Upper lobe of right lung (tissue), 1 donor: ENCODE measurements around the gene INAFM2. TPM values are rescaled to one million over a fixed set of nuclear protein-coding genes. Genes with fewer than 3 reads are reported as not detected.

ENCODE experiments used
- ATAC-seq: fragments of 200-7000 bp; cut with Tn5 transposase; one replicate; pipeline ENCODE4 v1.9.1; 2020; ENCODE audit warnings: mild to moderate bottlenecking, moderate library complexity
- DNase-seq: peaks from one replicate; pipeline ENCODE4 v3.0.0-alpha.2; 2020
- H3K27ac ChIP-seq: fragments of 200-600 bp; one replicate; pipeline ENCODE4 v1.8.0; 2022
- H3K27me3 ChIP-seq: fragments of 200-600 bp; one replicate; pipeline ENCODE4 v1.8.0; 2022; ENCODE audit warnings: mild to moderate bottlenecking
- H3K36me3 ChIP-seq: fragments of 200-600 bp; one replicate; pipeline ENCODE4 v1.8.0; 2022
- H3K4me1 ChIP-seq: fragments of 200-600 bp; one replicate; pipeline ENCODE4 v1.8.0; 2022
- H3K4me3 ChIP-seq: fragments of 200-600 bp; one replicate; pipeline ENCODE4 v1.8.0; 2022; ENCODE audit warnings: mild to moderate bottlenecking
- H3K9me3 ChIP-seq: fragments of 200-600 bp; one replicate; pipeline ENCODE4 v1.8.0; 2022
- CTCF ChIP-seq: fragments of 200-600 bp; IDR thresholded peaks from one replicate; pipeline ENCODE4 v1.8.0; 2022; ENCODE audit warnings: antibody characterized with exemption
- intact Hi-C: fragments of 100-400 bp; cut with DNase I; formaldehyde crosslinking; loops from one replicate; pipeline ENCODE4 v1.11.0; 2022
- total RNA-seq: library from RNA; stranded (reverse); fragmentation: NEBNext Ultra II Directional; extraction: Animal tissue kit (Norgen Biotek cat#: 25700); gene quantifications from one replicate; pipeline ENCODE4 v1.2.1, GENCODE V29; 2021
- donor health status: DM: no; HTN: yes; CAD: no; lungs with severe emphysema.

INAFM2 gene
- total RNA-seq, 1 donor from 2014 or later: 39.5 TPM

- no peaks in the 10 kb centered on the region for H3K36me3 ChIP-seq
- no peaks in the 10 kb centered on the region for H3K9me3 ChIP-seq
- ATAC-seq (no peak), DNase-seq (no peak)
- H3K4me1 ChIP-seq: peaks cover 39% of the 10 kb centered on the region
- H3K27ac ChIP-seq: no peak overlapping the region
- peaks cover 53% of the 10 kb centered on the region for H3K27me3 ChIP-seq
- intact Hi-C loops: no loop called here
- H3K4me3 ChIP-seq: peak overlapping the region; percentile 46
- no peak for TF ChIP-seq CTCF
Measured at GRCh38 chr15:40281801-40282146, 41.7 kb upstream of the INAFM2 start.

DNA sequence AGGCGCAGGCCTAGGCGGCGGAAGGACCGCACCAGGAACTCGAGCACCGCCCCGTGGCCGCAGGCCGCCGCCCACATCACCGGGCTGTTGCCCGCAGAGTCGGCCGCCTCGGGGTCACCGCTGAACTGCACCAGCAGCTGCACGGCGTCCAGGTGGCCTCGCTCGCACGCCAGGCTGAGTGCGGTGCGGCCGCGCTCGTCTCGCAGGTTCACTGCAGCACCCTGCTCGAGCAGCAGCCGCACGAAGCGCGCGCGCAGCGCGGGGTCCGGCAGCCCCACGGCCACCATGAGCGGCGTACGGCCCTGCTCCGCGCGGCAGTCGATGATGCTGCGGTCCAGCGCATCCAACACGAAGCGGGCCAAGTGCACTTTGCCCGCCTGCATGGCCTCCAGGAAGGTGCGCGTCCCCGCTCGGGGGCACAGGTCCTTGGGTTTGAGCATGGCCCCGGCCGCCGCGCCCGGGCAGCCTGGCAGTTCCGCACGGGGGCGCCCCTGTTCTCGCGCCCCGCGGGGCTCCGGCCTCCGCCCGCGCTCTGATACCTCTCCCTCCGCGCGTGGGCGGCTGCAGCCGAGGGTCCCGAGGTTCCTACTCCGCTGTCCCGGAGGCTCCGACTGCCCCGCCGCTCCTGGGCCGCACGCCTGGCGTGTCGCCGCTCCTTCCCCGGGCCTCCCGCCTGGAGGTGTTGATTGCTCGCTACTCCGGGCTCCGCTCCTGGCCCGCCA is 41.2 kb upstream of the INAFM2 start:
- no peaks in the 10 kb centered on the region for H3K36me3 ChIP-seq
- peaks cover 39% of the 10 kb centered on the region for H3K4me1 ChIP-seq
- intact Hi-C loops: no loop called here
- H3K27me3 ChIP-seq: peaks cover 53% of the 10 kb centered on the region
- no peak overlapping the region for H3K27ac ChIP-seq
- H3K9me3 ChIP-seq: no peaks in the 10 kb centered on the region
- DNase-seq: peak; percentile 77
- ATAC-seq: peak; percentile 55
- peak overlapping the region; percentile 46 for H3K4me3 ChIP-seq
- peak; percentile 50 for TF ChIP-seq CTCF

DNA sequence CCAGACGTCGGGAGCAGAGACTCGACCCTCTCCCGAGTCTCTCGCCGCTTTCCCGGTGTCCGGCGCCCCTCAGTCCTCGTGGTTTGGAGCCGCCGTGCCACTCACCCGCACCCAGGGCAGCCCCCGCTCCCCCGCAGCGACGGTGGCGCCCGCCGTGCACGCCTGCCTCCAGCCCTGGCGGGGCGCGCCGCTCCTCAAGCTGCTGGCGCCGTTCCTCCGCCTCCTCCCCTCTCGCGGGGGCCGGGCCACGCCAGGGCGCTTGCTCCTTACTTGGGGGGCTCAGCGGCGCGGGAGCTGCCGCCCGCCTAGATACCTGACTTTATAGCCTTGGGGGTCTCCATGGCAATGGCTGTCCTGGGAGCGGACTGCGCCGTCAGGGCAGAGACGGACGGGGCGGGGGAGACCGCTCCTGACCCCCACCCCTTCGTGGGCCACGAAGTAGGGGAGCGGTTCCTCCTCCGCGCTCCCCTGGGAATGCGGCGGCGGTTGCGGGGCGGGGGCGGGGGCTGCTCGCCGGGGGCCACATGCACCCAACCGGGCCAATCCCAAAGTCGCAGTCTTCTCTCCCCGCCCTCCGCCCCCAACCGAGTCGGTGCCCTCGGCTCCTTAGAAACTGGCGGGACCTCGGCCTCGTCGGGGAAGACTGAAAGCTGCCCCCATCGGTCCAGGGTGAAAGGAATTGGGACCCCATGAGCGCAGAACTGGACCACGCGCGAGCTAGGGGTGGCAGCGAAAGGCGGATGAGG is 40.5 kb upstream of the INAFM2 start, which contains the start of gene ANKRD63:
Gene ANKRD63 (minus strand): TSS at position 196 of the 746 bp plus-strand sequence. CDS start 478 bp downstream, outside the sequence.
- intact Hi-C loops: no loop called here
- H3K36me3 ChIP-seq: no peaks in the 10 kb centered on the region
- H3K27ac ChIP-seq: no peak within 1 kb of the TSS
- DNase-seq (no peak), ATAC-seq (peak; percentile 34)
- H3K9me3 ChIP-seq: no peaks in the 10 kb centered on the region
- peaks cover 53% of the 10 kb centered on the region for H3K27me3 ChIP-seq
- peaks cover 36% of the 10 kb centered on the region for H3K4me1 ChIP-seq
- no peak for TF ChIP-seq CTCF
- H3K4me3 ChIP-seq: peak within 1 kb of the TSS; percentile 46

- peaks cover 53% of the 10 kb centered on the region for H3K27me3 ChIP-seq
- intact Hi-C loops: no loop called here
- TF ChIP-seq CTCF: no peak
- no peaks in the 10 kb centered on the region for H3K36me3 ChIP-seq
- no peaks in the 10 kb centered on the region for H3K9me3 ChIP-seq
- DNase-seq: no peak
- H3K4me3 ChIP-seq: no peak overlapping the region
- no peak for ATAC-seq
- H3K4me1 ChIP-seq: peaks cover 39% of the 10 kb centered on the region
- no peak overlapping the region for H3K27ac ChIP-seq
Measured at GRCh38 chr15:40283615-40284300, 39.7 kb upstream of the INAFM2 start.

DNA sequence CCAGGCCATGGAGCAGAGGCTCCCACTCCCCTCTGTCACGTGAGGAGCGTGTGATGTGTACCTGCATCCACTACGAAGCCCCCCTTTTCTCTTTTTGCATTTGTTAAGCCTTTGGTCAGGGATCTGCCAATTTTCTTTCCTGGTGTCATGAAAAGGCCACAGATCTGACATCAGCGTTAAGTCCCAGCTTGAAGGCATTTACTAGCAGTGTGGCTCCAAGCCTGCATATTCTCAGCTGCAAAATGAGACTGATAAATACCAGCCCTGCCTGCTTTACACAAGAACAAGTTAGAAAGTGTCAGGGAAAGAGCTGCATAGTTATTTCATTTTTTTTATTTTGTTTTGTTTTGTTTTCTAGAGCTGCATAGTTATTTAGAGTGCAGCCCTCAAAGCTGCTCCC is 38.3 kb upstream of the INAFM2 start:
- DNase-seq (no peak), ATAC-seq (no peak)
- H3K27me3 ChIP-seq: peaks cover 42% of the 10 kb centered on the region
- H3K4me1 ChIP-seq: peaks cover 31% of the 10 kb centered on the region
- no peak overlapping the region for H3K4me3 ChIP-seq
- TF ChIP-seq CTCF: no peak
- H3K9me3 ChIP-seq: no peaks in the 10 kb centered on the region
- intact Hi-C loops: no loop called here
- no peak overlapping the region for H3K27ac ChIP-seq
- no peaks in the 10 kb centered on the region for H3K36me3 ChIP-seq
